ENCODE data around the gene MIS18BP1. TPM values are rescaled to one million over a fixed set of nuclear protein-coding genes. Genes with fewer than 3 reads are reported as not detected.

MIS18BP1 gene
- total and polyA plus RNA-seq, 10 of the 15 experiments (the other 5 are each of a cell fraction or from before 2014, with no cell fraction given): 16.9 to 88.9 (median 57.0) TPM

DNA sequence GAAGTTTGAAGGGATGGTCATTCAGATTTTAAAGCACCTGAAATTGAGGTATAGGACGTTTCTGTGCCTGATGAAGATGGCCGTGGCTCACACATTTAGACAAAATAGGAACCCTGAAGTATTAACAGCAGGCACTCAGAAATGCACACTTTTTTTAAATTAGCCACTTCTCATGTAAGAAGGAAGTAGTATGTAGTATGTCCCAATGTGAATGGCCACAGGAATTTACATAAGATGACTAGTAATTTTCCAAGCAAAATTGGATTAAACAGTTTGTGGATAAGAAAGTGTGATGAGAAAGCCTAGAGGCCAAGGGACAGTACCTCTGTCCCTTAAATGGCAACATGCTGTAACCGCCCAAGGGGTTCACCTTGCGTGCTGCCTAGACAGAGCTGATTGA lies 1.8 kb upstream of the MIS18BP1 start:
- WGBS (ENCODE audit: insufficient coverage, insufficient replicate concordance, low lambda C conversion rate, missing lambda C conversion rate): 88% methylated on average over 4 of the region's 4 CpGs
- H3K9ac ChIP-seq (ENCODE audit: control insufficient read depth, insufficient read depth, low read length): no peak overlapping the region
- RAD21 ChIA-PET (ENCODE audit: unreplicated experiment): no interaction called here
- no peaks in the 10 kb centered on the region for H3K36me3 ChIP-seq (ENCODE audit: control insufficient read depth in 2 of 2, insufficient read depth in 2 of 2, low read length in 1 of 2)
- CTCF ChIA-PET: interaction anchor here (0.8 to 2.0 kb wide), 4 partner anchors 13 to 341 kb away, joined by 3 to 15 read pairs (median 4); no protein-coding TSS in a partner anchor
- no peak overlapping the region for H2AFZ ChIP-seq (ENCODE audit: control insufficient read depth, low read depth, low read length)
- peaks cover 3% of the 10 kb centered on the region for H3K9me3 ChIP-seq (replicated peaks; ENCODE audit: control insufficient read depth, insufficient read depth, low read length)
- no peak overlapping the region for H3K4me3 ChIP-seq
- DNase-seq (ENCODE audit: low read depth, low spot score) (no peak), ATAC-seq (no peak), FAIRE-seq (no peak)
- no peak overlapping the region for H3K4me2 ChIP-seq (ENCODE audit: control insufficient read depth, insufficient read depth)
- in situ Hi-C loops (cut with MboI): no loop called here
- intact Hi-C loops (cut with micrococcal nuclease; ENCODE audit: unreplicated experiment): loop anchor here (5.0 kb wide), 1 partner anchor 357 kb away; a partner anchor contains a TSS
- peaks cover 34% of the 10 kb centered on the region for H3K79me2 ChIP-seq (ENCODE audit: control insufficient read depth, insufficient read depth, low read length)
- SMC1A ChIA-PET (ENCODE audit: uncharacterized antibody, unreplicated experiment): interaction anchor here (1.2 to 2.3 kb wide), 3 partner anchors 10 to 56 kb away, joined by 3 to 9 read pairs (median 3); no protein-coding TSS in a partner anchor
- no peaks in the 10 kb centered on the region for H3K4me1 ChIP-seq (ENCODE audit: control insufficient read depth, insufficient read depth, low read length)
- no peak overlapping the region for H3K27ac ChIP-seq (ENCODE audit: control insufficient read depth, insufficient read depth)
- H3K27me3 ChIP-seq (replicated peaks in 1 of 2; ENCODE audit: control insufficient read depth in 2 of 2, insufficient read depth in 2 of 2, low read length in 1 of 2): no peaks in the 10 kb centered on the region
- H4K20me1 ChIP-seq (ENCODE audit: control insufficient read depth, insufficient read depth): no peaks in the 10 kb centered on the region
- POLR2A ChIA-PET: no interaction called here
- TF ChIP-seq, protein P1, sequence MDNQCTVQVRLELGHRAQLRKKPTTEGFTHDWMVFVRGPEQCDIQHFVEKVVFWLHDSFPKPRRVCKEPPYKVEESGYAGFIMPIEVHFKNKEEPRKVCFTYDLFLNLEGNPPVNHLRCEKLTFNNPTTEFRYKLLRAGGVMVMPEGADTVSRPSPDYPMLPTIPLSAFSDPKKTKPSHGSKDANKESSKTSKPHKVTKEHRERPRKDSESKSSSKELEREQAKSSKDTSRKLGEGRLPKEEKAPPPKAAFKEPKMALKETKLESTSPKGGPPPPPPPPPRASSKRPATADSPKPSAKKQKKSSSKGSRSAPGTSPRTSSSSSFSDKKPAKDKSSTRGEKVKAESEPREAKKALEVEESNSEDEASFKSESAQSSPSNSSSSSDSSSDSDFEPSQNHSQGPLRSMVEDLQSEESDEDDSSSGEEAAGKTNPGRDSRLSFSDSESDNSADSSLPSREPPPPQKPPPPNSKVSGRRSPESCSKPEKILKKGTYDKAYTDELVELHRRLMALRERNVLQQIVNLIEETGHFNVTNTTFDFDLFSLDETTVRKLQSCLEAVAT (IDR thresholded peaks at IDR 0.05): no peak
- BruUV-seq (replicated peaks): no TSS peak

DNA sequence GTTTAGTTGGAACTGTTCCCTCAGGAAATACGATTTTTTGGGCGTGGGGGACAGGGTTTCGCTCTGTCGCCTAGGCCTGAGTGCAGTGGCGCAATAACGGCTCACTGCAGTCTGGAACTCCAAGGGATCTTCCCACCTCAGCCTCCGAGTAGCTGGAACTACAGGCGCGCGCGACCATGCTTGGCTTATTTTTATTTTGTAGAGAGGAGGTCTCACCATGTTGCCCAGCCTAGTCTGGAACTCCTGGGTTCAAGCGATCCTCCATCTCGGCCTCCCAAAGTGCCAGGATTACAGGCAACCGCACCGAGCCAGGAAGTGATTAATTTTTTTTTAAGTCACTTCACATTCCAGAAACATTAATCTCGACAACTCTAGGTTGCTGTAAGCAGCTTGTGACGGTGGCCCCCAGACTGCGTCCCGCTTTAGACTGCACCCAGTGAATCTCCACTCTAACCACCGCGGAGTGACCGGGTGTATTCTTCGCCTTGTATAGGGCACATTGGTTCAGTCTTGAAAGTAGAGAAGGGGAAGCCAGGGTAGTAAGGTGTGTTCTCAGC lies 830 bp upstream of the MIS18BP1 start:
- intact Hi-C loops (cut with micrococcal nuclease; ENCODE audit: unreplicated experiment): loop anchor here (2.0 to 5.0 kb wide), 4 partner anchors 119 to 357 kb away; partner anchors contain the start of genes FANCM, FKBP3, KLHL28 and PRPF39
- SMC1A ChIA-PET (ENCODE audit: uncharacterized antibody, unreplicated experiment): interaction anchor here (0.9 to 2.4 kb wide), 8 partner anchors 9 to 356 kb away, joined by 3 to 9 read pairs (median 4); a partner anchor contains a TSS
- peaks cover 6% of the 10 kb centered on the region for H3K4me1 ChIP-seq (ENCODE audit: control insufficient read depth, insufficient read depth, low read length)
- WGBS (ENCODE audit: insufficient coverage, insufficient replicate concordance, low lambda C conversion rate, missing lambda C conversion rate): 80% methylated on average over 23 of the region's 23 CpGs
- H3K79me2 ChIP-seq (ENCODE audit: control insufficient read depth, insufficient read depth, low read length): peaks cover 43% of the 10 kb centered on the region
- peaks cover 3% of the 10 kb centered on the region; the same call in 2 of the 3 replicates for H3K9me3 ChIP-seq (replicated peaks; ENCODE audit: control insufficient read depth, insufficient read depth, low read length)
- BruUV-seq (replicated peaks): TSS peak; percentile 98
- H3K4me3 ChIP-seq: peak overlapping the region; percentile 98
- H4K20me1 ChIP-seq (ENCODE audit: control insufficient read depth, insufficient read depth): no peaks in the 10 kb centered on the region
- ATAC-seq (peak; percentile 43), DNase-seq (ENCODE audit: low read depth, low spot score) (no peak), FAIRE-seq (no peak)
- H3K9ac ChIP-seq (ENCODE audit: control insufficient read depth, insufficient read depth, low read length): peak overlapping the region; percentile 79
- POLR2A ChIA-PET: interaction anchor here (0.6 to 2.4 kb wide), 7 partner anchors 13 to 357 kb away, joined by 3 to 16 read pairs (median 4); partner anchors contain the start of genes FKBP3, KLHL28 and TOGARAM1
- no peaks in the 10 kb centered on the region for H3K27me3 ChIP-seq (replicated peaks in 1 of 2; ENCODE audit: control insufficient read depth in 2 of 2, insufficient read depth in 2 of 2, low read length in 1 of 2)
- RAD21 ChIA-PET (ENCODE audit: unreplicated experiment): interaction anchor here (0.7 to 2.2 kb wide), 4 partner anchors 31 to 291 kb away, joined by 3 to 6 read pairs (median 3); partner anchors contain the start of genes FKBP3 and TOGARAM1
- H2AFZ ChIP-seq (ENCODE audit: control insufficient read depth, low read depth, low read length): peak overlapping the region; percentile 90
- no peaks in the 10 kb centered on the region for H3K36me3 ChIP-seq (ENCODE audit: control insufficient read depth in 2 of 2, insufficient read depth in 2 of 2, low read length in 1 of 2)
- peak overlapping the region; percentile 85 for H3K27ac ChIP-seq (ENCODE audit: control insufficient read depth, insufficient read depth)
- peak overlapping the region; percentile 68 for H3K4me2 ChIP-seq (ENCODE audit: control insufficient read depth, insufficient read depth)
- no peak for TF ChIP-seq ZNF384 (IDR thresholded peaks at IDR 0.05; ENCODE audit: borderline replicate concordance, low read depth, low read length)
- peak in 1 of 2 experiments; percentile 76; a peak in 3 of 4 replicates for TF ChIP-seq IKZF2 (IDR thresholded peaks at IDR 0.05)
- 0 out of 2 replicates have a peak, but pooled peaks have one; percentile 1 for TF ChIP-seq SPI1 (IDR thresholded peaks at IDR 0.05; ENCODE audit: borderline replicate concordance, insufficient read depth, low read depth, low read length)
- 0 out of 2 replicates have a peak, but pooled peaks have one; percentile 64 for TF ChIP-seq RELB (IDR thresholded peaks at IDR 0.05; ENCODE audit: low read depth)
- TF ChIP-seq SMARCA5 (IDR thresholded peaks at IDR 0.05): peak; percentile 7; the same call in 1 of the 2 replicates
- 0 out of 2 replicates have a peak, but pooled peaks have one; percentile 8 for TF ChIP-seq CHD1 (IDR thresholded peaks at IDR 0.05; ENCODE audit: low read depth, low read length)
- in situ Hi-C loops (cut with MboI): no loop called here
- CTCF ChIA-PET: interaction anchor here (0.6 to 2.2 kb wide), 15 partner anchors 9 to 356 kb away, joined by 3 to 15 read pairs (median 3); partner anchors contain the start of genes KLHL28 and TOGARAM1
